Activated T-helper 1 cell treated with Interleukin-2 at 50 U/mL for 16 hours (primary cell): ENCODE results near the gene SPARC.
"Not testable (repeated sequence)": the region's sequence is repeated elsewhere in the genome, so short reads cannot be mapped to it uniquely, and the experiment has no call there.

Experiments
- DNase-seq: peaks from one replicate; pipeline ENCODE4 v3.0.0-alpha.2; 2020; ENCODE audit warnings: low read depth

The SPARC gene, protein sequence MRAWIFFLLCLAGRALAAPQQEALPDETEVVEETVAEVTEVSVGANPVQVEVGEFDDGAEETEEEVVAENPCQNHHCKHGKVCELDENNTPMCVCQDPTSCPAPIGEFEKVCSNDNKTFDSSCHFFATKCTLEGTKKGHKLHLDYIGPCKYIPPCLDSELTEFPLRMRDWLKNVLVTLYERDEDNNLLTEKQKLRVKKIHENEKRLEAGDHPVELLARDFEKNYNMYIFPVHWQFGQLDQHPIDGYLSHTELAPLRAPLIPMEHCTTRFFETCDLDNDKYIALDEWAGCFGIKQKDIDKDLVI

DNA sequence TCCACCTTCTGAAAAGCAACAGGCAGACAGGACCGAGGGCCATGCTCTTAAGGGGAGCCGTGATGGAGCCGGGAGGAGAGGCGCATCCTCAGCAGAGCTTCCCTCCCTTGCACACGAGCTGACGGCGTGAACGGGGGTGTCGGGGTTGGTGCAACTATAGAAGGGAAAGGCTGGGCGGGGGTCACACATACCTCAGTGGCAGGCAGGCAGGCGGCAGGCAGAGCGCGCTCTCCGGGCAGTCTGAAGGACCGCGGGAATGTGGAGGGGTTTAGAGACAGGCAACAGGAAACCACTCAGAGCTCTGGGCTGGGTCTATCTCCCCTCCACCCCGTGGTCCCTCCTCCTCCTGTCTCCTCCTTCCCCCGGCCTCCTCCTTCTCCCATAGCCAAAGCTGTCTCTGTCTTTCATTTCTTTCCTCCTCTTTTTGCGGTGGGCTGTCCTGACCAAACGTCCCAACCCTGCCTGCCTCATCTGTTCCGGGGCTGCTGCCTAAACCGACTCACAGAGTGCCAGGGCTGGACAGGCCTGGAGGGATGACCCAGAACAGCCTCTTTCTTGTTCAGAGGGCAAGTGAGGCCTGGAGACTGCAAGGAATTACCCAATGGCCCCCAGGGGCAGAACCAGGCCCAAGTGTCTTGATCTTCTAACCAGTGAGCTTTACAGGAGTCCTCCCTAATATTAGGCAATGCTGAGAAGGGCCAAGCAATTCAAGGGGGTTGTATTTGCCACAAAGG lies at the start of gene SPARC:
SPARC (minus strand) TSS at position 242 of the 734 bp plus-strand sequence. CDS start 10,727 bp downstream, outside the sequence.
- DNase-seq = no peak

DNA sequence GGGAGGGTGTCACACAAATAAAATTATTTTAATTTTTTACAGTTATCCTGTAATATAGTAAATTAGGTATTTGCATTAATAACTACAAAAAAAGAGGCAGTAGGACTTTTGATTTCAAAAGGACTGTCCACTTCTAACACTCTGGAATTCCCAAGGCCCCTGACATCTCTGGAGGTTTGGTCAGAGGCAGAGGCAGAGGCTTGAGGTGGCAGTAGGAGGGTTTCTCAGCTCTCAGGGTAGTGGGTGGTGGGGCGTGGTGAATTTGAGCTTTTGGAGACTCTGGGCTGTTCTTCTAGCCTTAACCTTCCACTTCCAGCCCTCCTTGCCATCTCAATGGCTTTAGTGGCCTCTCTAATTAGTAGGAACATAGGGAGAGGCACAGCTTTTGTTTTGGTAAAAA lies 48.9 kb upstream of the SPARC start:
- no peak for DNase-seq

DNA sequence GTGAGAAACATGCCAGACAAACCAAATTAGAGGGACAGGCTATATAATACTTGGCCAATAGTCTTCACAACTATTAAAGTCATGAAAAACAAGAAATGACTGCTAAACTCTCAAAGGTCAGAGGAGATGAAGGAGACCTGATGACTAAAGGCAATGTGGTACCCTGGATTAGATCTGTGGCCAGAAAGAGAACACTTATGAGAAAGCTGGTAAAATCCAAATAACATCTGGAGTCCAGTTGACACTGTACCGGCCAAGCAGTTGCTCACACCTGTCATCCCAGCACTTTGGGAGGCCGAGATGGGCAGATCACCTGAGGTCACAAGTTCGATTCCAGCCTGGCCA lies 47.3 kb upstream of the SPARC start:
- no peak for DNase-seq

DNA sequence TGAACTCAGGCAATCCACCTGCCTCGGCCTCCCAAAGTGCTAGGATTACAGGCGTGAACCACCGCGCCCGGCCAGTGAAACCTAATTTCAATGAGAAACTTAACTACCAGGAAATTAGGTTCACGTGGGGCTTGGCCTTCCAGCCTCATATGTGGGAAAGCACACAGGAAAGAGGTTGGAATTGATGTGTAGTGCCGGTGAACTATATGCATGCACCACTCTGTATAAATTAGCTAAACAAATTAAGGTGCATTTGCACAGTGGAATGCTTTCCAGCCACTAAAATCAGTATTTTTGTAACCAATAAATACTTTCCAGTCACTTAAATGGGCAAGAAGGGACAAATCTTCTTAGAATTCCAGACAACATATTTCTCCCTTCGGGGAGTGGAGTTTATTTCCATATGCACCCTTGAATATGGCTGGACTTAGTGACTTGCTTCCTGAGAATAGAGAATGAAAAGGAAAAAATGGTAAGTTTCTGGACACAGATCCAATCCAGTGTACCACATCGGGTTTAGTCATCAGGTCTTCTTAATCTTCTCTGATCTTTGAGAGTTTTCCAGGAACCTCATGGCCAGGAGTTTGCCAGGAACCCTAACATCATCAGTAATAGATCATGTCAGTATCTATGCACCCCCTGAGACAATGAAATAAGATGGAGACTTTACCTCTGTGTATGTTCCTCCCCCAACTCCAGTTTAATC lies 46.8 kb upstream of the SPARC start:
- DNase-seq = no peak

DNA sequence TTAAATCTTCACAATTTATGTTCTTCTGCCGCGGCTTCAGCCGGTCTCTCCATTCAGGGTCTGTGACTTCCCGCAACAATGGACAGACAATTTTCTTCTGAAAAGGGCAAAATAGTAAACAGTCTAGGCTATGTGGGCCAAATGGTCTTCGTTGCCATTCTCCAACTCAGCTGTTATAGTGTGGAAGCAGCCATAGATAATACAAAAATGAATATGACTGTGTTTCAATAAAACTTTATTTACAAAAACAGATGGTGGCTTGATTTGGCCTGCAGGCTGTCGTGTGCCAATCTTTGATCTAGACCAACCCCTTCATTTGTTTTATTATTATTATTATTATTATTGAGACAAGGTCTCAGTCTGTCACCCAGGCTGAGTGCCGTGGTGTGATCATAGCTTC lies 43.7 kb upstream of the SPARC start:
- DNase-seq = no peak

DNA sequence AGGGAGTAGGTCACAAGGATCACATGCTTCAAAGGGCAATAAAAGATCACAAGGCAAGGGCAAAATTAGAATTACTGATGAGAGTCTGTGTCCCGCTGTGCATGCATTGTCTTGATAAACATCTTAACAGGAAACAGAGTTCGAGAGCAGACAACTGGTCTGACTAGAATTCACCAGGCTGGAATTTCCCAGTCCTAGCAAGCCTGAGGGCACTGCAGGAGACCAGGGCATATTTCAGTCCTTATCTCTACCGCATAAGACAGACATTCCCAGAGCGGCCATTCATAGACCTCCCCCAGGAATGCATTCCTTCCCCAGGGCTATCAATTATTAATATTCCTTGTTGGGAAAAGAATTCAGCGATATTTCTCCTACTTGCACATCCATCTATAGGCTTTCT lies 42.9 kb upstream of the SPARC start:
- DNase-seq = not testable (repeated sequence)

DNA sequence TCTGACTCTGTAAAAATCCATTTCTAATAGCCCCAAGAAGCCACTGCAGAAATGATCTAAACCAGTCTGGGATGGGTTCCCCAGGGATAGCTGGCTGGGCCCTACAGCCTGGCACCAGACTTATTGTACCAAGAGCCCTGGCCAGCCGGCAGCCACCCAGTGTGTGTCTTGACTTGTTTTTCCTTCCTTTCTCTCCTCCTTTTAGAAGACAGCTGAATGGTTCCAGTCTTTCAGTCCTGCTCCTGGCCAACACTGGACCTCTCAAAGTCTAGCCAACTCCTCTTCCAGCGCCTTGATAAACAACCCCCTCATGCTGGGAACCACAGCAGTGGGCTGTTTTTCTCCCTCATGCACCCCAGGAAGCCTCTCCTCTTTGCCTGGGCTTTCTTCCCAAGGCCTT lies 37.6 kb upstream of the SPARC start:
- DNase-seq = no peak

DNA sequence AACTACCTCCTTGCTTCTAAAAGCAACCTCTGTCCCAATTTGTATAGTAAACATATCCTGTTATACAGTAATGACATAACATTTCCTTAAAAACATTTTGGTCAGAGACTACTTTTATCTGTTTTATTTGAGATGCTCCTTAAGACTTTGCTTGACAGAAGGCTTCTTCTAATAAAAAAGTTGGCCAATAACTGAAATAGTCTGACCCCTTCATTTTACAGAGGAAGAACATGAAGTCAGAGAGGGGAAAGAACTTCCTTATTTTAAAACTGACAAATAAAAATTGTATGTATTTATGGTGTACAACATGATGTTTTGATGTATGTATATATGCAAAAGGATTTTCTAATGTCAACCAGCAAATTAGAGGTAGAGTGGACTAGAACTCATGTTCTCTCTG lies 35.8 kb upstream of the SPARC start:
- no peak for DNase-seq

DNA sequence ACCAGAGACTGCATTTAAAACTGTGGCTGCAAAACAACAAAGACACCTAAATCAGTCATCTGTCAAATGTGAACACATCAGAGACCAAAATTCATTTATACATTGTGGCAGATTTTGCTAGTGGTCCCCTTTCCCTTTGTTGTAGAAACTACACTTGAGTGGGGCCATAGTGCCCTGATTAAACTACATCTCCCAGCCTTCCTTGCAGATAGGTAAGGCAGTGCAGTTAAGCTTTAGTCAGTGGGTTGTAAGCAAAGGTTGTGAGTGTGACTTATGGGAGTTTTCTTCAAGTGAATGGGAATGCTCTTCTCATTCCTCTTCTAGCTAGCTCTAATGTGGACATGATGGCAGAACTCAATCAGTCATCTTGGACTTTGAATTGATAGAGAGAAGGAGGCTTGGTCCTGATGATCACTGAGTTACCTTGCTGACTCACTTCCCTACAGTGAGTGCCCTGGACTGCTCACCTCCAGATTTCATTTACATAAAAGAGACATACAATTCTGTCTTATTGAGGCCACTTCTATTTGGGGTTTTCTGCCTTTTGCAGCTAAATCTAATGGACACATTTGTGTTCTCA lies 35.2 kb upstream of the SPARC start:
- DNase-seq = no peak

DNA sequence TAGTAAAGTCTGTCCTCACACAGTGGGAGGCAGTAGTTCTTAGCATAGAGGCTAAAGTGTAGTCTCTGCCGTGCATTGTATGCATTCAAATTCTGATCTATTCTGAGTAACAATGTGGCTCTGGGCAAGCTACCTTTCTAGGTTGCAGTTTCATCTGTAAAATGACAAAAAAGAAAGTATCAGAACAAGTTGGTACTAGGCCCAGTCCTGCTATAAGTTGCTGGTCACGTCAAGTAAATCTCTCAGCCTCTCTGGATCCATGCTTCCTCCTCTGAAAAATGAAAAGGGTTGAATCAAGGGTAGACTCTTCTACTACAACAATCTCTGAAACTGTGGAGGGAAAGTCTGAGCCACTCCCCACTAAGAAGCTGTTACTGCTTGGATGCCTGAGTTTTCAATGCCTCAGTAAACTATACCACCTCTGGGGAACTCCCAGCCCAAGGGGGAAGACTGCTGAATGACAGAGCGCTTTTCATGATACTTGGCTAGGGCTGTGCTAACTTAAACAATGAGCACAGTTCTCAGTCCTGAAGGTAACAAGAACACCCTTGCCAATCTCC lies 34.5 kb upstream of the SPARC start:
- no peak for DNase-seq

DNA sequence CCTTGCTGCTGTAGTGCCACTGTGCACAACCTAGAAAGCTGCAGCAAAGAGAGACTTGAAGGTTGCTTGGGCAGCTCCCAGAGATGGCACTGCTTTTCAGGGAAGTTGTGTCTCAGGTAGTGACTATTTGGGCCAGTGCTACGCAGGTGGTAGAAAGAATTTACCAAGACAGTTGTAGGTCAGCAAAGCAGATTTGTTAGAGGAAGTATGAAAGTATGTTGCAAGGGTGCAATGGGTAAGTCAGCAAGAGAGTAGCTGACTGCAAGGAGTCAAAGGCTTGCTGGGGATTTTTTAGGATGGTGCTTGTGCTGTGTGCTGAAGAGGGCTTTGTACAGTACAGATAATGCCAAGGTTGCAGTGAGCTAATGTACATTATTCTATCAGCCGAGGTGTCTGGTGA lies 33.5 kb upstream of the SPARC start:
- no peak for DNase-seq

DNA sequence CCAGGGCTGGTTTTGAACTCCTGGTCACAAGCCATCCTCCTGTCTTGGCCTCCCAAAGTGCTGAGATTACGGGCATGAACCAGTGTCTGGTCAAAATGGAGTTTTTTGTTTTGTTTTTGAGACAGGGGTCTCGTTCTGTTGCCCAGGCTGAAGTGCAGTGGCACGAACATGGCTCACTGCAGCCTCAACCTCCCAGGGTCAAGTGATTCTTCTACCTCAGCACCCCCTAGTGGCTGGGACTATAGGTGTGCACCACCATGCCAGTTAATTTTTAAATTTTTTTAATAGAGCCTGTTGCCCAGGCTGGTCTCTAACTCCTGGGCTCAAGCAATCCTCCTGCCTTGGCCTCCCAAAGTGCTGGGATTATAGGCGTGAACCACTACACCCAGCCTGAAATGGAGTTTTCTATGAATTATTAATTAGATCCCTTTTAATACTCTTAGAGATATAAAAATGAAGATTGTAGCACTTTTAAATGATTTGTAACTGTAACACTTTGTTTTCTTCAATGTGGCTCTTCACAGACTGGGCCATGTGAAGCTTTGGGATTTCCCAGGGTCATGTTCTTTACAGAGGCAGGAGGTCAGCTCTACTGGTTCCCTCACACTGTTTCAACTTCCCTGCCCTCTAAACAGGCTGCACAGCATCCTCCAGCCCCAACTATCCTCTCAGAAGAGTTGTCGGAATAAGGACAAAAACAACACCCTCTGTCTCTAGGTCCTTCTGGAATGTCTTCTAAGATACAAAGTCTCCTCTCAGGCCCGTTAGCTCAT lies 32.7 kb upstream of the SPARC start:
- DNase-seq = no peak

DNA sequence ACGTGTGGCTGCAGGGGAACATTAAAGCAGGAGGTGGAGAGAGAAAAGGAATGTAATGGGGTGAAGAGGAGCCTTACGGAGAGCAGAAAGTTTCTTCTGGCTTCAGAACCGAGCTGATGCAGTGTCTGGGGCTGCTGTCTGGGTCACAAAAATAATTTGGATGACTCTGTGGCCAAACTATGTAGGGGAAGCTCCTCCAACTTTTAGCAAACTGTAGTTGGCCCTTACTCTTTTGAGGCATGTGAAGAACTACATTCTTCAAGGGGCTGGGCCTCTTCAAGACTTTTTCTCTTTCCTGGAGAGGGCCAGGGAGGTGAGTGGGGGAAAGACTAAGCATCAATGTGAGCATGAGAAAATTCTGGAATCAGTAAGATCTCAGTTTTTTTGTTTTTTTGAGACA lies 31.9 kb upstream of the SPARC start:
- DNase-seq = no peak

DNA sequence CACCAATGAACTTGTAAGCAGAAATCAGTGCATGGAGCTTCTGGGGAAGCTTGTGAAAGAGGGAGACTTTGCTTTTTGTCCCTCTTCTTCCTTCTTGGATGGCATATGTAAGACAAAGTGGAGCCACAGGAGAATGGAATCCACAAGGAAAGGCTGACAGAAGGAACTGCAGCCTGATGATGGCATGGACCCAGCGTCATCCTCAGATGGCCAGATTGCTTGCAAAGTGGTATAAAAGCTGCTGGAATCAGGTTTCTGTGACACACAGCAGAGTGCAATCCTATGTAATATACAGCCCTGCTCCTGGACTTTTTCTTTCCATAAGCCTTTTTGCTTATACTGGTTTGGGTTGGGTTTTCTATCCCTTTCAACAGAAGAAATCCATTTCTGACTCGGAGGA lies 31.4 kb upstream of the SPARC start:
- DNase-seq = no peak

DNA sequence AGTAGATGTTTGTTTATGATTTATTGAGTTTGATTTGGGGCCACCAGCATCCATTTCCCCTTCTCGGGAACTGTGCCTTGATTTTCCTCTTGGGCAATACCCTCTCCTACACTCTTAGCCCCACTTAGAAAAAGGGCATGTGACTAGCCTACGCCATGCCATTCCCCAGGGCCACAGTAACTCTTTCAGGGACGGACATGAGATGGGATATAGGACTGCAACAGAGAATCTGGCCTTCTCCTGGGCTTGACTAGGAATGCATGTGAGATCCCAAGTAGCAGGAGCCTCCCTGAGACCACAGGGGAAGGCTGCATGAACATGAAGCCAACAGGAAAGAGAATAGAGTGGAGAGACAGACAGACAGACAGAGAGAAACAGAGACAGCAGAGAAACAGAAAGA lies 30.7 kb upstream of the SPARC start:
- DNase-seq = no peak

DNA sequence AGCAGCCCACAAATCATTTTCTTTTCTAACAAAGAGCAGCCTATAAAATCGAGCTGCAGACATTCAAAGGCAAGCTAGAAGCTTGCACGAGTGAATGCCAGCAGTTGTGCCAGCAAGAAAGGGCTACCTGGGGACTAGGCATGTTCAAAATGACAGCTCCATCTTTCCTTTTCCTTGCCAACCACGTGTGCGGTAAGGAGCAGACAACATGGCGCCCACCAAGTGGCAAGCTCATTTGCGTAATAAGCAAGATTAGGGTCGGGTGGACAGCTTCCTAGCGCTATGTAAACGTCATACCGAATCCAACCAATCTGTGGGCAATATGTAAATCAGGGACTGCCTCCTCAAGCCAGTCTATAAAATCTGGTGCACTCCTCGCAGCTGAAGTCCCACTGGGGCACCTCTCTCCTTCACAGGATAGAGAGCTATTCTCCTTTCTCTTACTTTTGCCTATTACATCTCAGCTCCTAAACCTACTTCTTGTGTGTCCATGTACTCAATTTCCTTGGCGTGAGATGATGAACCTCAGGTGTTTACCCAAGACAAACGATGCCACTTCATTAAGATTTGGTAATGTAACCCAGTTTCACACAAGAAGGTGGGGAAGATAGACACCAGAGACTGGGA lies 22.5 kb upstream of the SPARC start:
- DNase-seq = no peak

DNA sequence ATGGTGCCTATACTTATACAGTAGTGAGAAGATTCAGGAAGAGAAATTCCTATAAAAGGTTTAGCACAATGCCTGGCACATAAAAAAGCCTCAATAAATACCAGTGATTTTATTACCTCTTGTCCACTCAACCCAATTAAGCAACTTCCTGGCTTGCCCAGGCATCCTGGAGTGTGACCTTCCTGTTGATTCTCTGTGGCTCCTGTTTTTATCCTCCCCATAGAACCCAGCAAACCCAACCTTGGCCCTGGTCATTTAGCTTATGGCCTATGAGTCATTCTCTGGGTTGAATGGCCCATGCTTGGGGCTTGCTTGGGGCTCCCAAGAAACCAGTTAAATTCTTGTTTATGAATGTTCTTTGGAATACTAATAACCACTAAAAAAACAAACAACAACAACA lies 21.4 kb upstream of the SPARC start:
- DNase-seq = no peak

DNA sequence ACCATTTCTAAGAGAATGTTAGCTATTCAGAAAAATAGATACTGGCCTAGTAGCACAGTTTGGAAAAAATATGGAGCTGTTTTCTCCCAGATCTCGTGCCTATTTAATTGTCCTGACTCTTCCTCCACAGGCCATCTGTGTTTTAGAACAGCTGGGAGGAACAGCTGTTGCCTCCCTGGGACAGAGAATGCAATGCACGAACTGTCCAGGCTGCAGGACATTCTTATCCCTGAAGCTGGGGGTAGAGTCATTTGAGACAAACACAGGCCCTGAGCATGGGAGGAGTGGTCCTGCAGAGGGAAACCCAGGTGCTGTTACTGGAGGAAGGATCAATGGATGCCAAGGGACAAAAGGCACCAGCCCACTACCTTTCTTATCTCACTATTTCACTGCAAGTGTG lies 20.9 kb upstream of the SPARC start:
- DNase-seq = no peak

DNA sequence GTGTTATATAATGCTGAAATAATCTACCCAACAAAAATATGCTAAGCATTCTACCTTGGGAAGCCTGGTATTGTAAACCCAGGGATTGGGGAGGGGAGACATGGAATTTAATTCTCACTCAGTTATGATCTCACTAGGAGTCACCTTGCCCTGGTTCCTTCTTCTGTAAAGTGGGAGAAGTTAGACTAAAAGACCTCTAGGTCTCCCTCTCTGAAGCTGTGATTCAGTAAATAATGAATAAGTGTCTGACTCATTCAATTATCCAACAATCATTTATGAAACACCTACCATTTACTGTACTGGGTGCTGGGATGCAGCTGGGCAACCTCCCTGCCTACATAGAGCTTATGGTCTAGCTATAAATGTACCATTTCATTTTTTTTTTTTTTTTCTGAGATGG lies 20.2 kb upstream of the SPARC start:
- DNase-seq = no peak

DNA sequence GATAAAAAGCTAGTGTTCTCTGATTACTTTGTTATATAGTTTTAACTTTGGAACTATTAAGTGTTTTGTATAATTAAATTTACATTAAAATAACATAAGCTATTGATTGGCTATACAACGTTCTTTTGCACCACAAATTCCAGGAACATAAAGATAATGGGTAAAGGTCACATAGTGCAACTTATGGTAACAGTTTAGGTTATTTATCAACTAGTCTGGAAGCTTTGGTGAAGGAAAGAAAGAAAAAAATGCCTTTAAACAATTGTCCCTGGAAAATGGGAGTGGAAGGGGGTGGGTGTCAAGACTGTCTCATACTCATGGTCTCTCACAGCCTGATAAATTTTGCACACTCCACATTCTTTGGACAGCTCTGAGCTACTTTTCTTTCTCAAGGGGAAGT lies 17.1 kb upstream of the SPARC start:
- DNase-seq = no peak

DNA sequence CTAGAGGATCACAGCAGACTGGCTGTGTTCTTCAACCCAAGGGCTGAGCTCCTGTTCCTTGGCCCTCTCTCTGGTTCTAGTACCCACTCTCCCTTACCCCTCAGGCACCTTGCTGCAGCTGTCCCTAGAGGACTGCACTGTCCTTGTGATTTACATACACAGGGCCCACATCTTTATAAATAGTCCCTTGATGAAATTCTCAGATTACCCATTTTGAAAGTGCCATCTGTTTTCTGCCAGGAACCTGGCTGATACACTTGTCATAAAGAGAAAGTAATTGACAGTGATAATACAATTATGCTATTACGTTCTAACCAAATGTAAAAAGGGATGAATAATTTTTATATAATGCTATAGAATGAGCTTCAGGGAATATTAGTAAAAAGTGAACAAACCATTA lies 16.5 kb upstream of the SPARC start:
- no peak for DNase-seq
